H1 (cell line): ENCODE measurements around the gene PARD6A. TPM values are rescaled to one million over a fixed set of nuclear protein-coding genes. Genes with fewer than 3 reads are reported as not detected.

Source experiments
- CTCF ChIA-PET: fragments of 300-600 bp; sonication (Branson Sonifier 250); formaldehyde crosslinking; loops from one replicate; lab custom pipeline; 2021; ENCODE audit not compliant: partially characterized antibody; lab: Charles Lee
- POLR2A ChIA-PET: fragments of 300-600 bp; sonication (Branson Sonifier 250); formaldehyde crosslinking; loops from one replicate; lab custom pipeline; 2021; ENCODE audit warnings: inconsistent platforms; ENCODE audit not compliant: partially characterized antibody; lab: Charles Lee
- DNase-seq, 2 experiments: peaks; one replicate each; pipeline versions ENCODE4 v3.0.0 to v3.0.0-alpha.2; 2010 to 2022; ENCODE audit warnings: low spot score in 2 of 2, low read depth in 1 of 2, mixed read lengths in 1 of 2
- FAIRE-seq: peaks from 2 replicates; lab custom pipeline; 2011; peaks lifted over from hg19 to GRCh38; lab: Jason Lieb, UNC
- H2AFZ ChIP-seq: 2 replicates; pipeline ENCODE4 v1.8.1; 2012; ENCODE audit warnings: low read length, inconsistent platforms
- H2AK5ac ChIP-seq: 2 replicates; pipeline ENCODE4 v1.6.1; 2013; ENCODE audit warnings: low read depth, low read length
- H2BK120ac ChIP-seq: replicated peaks from 2 replicates; pipeline ENCODE3; 2013; ENCODE audit warnings: low read depth, low read length, inconsistent platforms
- H2BK12ac ChIP-seq: 2 replicates; pipeline ENCODE4 v1.6.1; 2013; ENCODE audit warnings: low read depth, low read length
- H2BK15ac ChIP-seq: 2 replicates; pipeline ENCODE4 v1.6.1; 2013; ENCODE audit warnings: low read length
- H2BK20ac ChIP-seq: 2 replicates; pipeline ENCODE4 v1.6.1; 2013; ENCODE audit warnings: low read length
- H2BK5ac ChIP-seq: 2 replicates; pipeline ENCODE4 v1.6.1; 2013; ENCODE audit warnings: low read depth, low read length
- H3K14ac ChIP-seq: 2 replicates; pipeline ENCODE4 v1.6.1; 2013; ENCODE audit warnings: inconsistent platforms; ENCODE audit not compliant: insufficient read length
- H3K18ac ChIP-seq: 2 replicates; pipeline ENCODE4 v1.6.1; 2013; ENCODE audit warnings: low read length; ENCODE audit errors: extremely low read depth
- H3K23ac ChIP-seq: 2 replicates; pipeline ENCODE4 v1.6.1; 2013; ENCODE audit warnings: inconsistent platforms; ENCODE audit not compliant: insufficient read length
- H3K23me2 ChIP-seq: 2 replicates; pipeline ENCODE4 v1.6.1; 2013; ENCODE audit warnings: low read depth, low read length
- H3K27ac ChIP-seq: 2 replicates; pipeline ENCODE4 v1.6.1; 2011; ENCODE audit warnings: low read depth, low read length, inconsistent platforms
- H3K27me3 ChIP-seq, 4 experiments: replicated peaks in 1 of 4; 1 replicate in 1 of 4; 2 replicates in 3 of 4; pipeline versions ENCODE4 v1.6.1 to v1.8.1; 2011 to 2013; ENCODE audit warnings: low read length in 3 of 4, mild to moderate bottlenecking in 3 of 4, inconsistent platforms in 2 of 4, mixed read lengths in 2 of 4, moderate library complexity in 1 of 4; ENCODE audit not compliant: control insufficient read depth in 3 of 4, insufficient read depth in 3 of 4; ENCODE audit errors: extremely low read depth in 1 of 4
- H3K36me3 ChIP-seq, 4 experiments: 2 replicates each; pipeline versions ENCODE4 v1.6.1 to v1.8.1; 2011 to 2013; ENCODE audit warnings: mild to moderate bottlenecking in 4 of 4, low read length in 3 of 4, moderate library complexity in 2 of 4, control low read depth in 1 of 4, inconsistent platforms in 1 of 4; ENCODE audit not compliant: insufficient read depth in 4 of 4, control insufficient read depth in 2 of 4
- H3K4ac ChIP-seq: replicated peaks from 2 replicates; pipeline ENCODE3; 2013; ENCODE audit warnings: low read length, low read depth, mixed read lengths, inconsistent platforms; ENCODE audit not compliant: insufficient read length
- H3K4me1 ChIP-seq, 4 experiments: replicated peaks in 1 of 4; 1 replicate in 1 of 4; 2 replicates in 3 of 4; pipeline versions ENCODE4 v1.6.1 to v1.8.1; 2011 to 2013; ENCODE audit warnings: low read length in 3 of 4, inconsistent platforms in 2 of 4, mixed read lengths in 1 of 4; ENCODE audit not compliant: insufficient read depth in 4 of 4, control insufficient read depth in 3 of 4
- H3K4me2 ChIP-seq, 2 experiments: 2 replicates each; pipeline versions ENCODE4 v1.6.1 to v1.8.1; 2011 to 2013; ENCODE audit warnings: low read depth in 2 of 2, low read length in 2 of 2, control low read depth in 1 of 2, inconsistent platforms in 1 of 2, mild to moderate bottlenecking in 1 of 2; ENCODE audit not compliant: insufficient read depth in 1 of 2
- H3K4me3 ChIP-seq, 4 experiments: fragments of 200-600, 300-600 bp in 1 of 4; sonication (generic), shearing (Covaris generic), sonication (Bioruptor Twin) in 1 of 4; 2 replicates each; pipeline versions ENCODE4 v1.5.1 to v1.8.1; 2011 to 2016; ENCODE audit warnings: low read length in 4 of 4, low read depth in 3 of 4, control low read depth in 2 of 4, inconsistent platforms in 2 of 4, mild to moderate bottlenecking in 2 of 4, mixed read lengths in 1 of 4, moderate library complexity in 1 of 4; ENCODE audit not compliant: insufficient read depth in 2 of 4; ENCODE audit errors: extremely low read depth in 1 of 4
- H3K56ac ChIP-seq: replicated peaks from 2 replicates; pipeline ENCODE3; 2013; ENCODE audit warnings: low read depth, mild to moderate bottlenecking, mixed read lengths, low read length, inconsistent platforms; ENCODE audit not compliant: insufficient read length
- H3K79me1 ChIP-seq: 2 replicates; pipeline ENCODE4 v1.6.1; 2013; ENCODE audit warnings: low read depth, low read length, control low read depth
- H3K79me2 ChIP-seq, 2 experiments: 2 replicates each; pipeline versions ENCODE4 v1.6.1 to v1.8.1; 2012 to 2013; ENCODE audit warnings: low read length in 2 of 2, mild to moderate bottlenecking in 2 of 2, inconsistent platforms in 1 of 2; ENCODE audit not compliant: insufficient read depth in 2 of 2, control insufficient read depth in 1 of 2
- H3K9ac ChIP-seq, 4 experiments: replicated peaks in 1 of 4; 1 replicate in 1 of 4; 2 replicates in 3 of 4; pipeline versions ENCODE4 v1.6.1 to v1.8.1; 2011 to 2013; ENCODE audit warnings: low read depth in 3 of 4, low read length in 3 of 4, control low read depth in 2 of 4, mild to moderate bottlenecking in 2 of 4, moderate library complexity in 2 of 4, inconsistent platforms in 1 of 4; ENCODE audit errors: extremely low read depth in 1 of 4
- H3K9me3 ChIP-seq, 2 experiments: 2 replicates each; pipeline versions ENCODE4 v1.6.1 to v1.8.1; 2012 to 2013; ENCODE audit warnings: mild to moderate bottlenecking in 2 of 2, moderate library complexity in 2 of 2, control low read depth in 1 of 2, inconsistent platforms in 1 of 2, low read depth in 1 of 2, low read length in 1 of 2, mixed read lengths in 1 of 2; ENCODE audit not compliant: insufficient read depth in 2 of 2
- H4K20me1 ChIP-seq, 2 experiments: replicated peaks in 1 of 2; 2 replicates each; pipeline versions ENCODE3 to v1.8.1; 2011 to 2013; ENCODE audit warnings: inconsistent platforms in 2 of 2, low read length in 2 of 2, mild to moderate bottlenecking in 1 of 2; ENCODE audit not compliant: insufficient read depth in 2 of 2, control insufficient read depth in 1 of 2
- H4K5ac ChIP-seq: 2 replicates; pipeline ENCODE4 v1.6.1; 2013; ENCODE audit warnings: low read length, low read depth, mixed read lengths, inconsistent platforms; ENCODE audit not compliant: insufficient read length
- H4K8ac ChIP-seq: 2 replicates; pipeline ENCODE4 v1.8.0; 2013; ENCODE audit warnings: mild to moderate bottlenecking, moderate library complexity, low read length, inconsistent platforms; ENCODE audit not compliant: insufficient read depth; ENCODE audit errors: extremely low read depth
- H4K91ac ChIP-seq: replicated peaks from 2 replicates; pipeline ENCODE3; 2013; ENCODE audit warnings: low read length, mixed read lengths, inconsistent platforms; ENCODE audit not compliant: insufficient read length
- ATF2 ChIP-seq: IDR thresholded peaks from 2 replicates; pipeline ENCODE4 v1.6.1; 2012; ENCODE audit warnings: low read length, inconsistent platforms
- CREB1 ChIP-seq: IDR thresholded peaks from 2 replicates; pipeline ENCODE4 v1.6.1; 2012; ENCODE audit warnings: inconsistent platforms
- FOSL1 ChIP-seq: IDR thresholded peaks from 2 replicates; pipeline ENCODE4 v1.6.1; 2011; ENCODE audit warnings: mild to moderate bottlenecking, low read depth, low read length, moderate library complexity; ENCODE audit not compliant: insufficient read depth
- GABPA ChIP-seq: IDR thresholded peaks from 2 replicates; pipeline ENCODE4 v1.6.1; 2011; ENCODE audit warnings: mild to moderate bottlenecking, low read length, moderate library complexity, borderline replicate concordance; ENCODE audit not compliant: insufficient read depth
- SP2 ChIP-seq: IDR thresholded peaks from 2 replicates; pipeline ENCODE4 v1.6.1; 2012; ENCODE audit warnings: mild to moderate bottlenecking, low read length, inconsistent platforms
- SUZ12 ChIP-seq: fragments of 200-600 bp; sonication (generic); IDR thresholded peaks from 2 replicates; pipeline ENCODE4 v1.6.1; 2012; ENCODE audit warnings: mild to moderate bottlenecking, inconsistent platforms, low read length, moderate library complexity, mixed read lengths
- TBP ChIP-seq: IDR thresholded peaks from 2 replicates; pipeline ENCODE4 v1.6.1; 2011; ENCODE audit warnings: low read depth, low read length, improper control_type of control experiment
- TCF12 ChIP-seq: IDR thresholded peaks from 2 replicates; pipeline ENCODE4 v1.6.1; 2011; ENCODE audit warnings: low read depth, mild to moderate bottlenecking, low read length
- ZNF274 ChIP-seq: IDR thresholded peaks from 2 replicates; pipeline ENCODE4 v1.7.0; 2012; ENCODE audit warnings: low read length, borderline replicate concordance; ENCODE audit errors: extremely low read depth
- WGBS, 2 experiments: shearing (Covaris generic) in 1 of 2; methylation state at CpG; one replicate each; pipeline versions ENCODE4 v1.1.6 to v1.1.7; 2013 to 2015; ENCODE audit warnings: low lambda C conversion rate in 2 of 2, mixed read lengths in 2 of 2, inconsistent platforms in 1 of 2, low coverage in 1 of 2, missing lambda C conversion rate in 1 of 2; ENCODE audit not compliant: insufficient replicate concordance in 2 of 2, insufficient coverage in 1 of 2, insufficient read length in 1 of 2; ENCODE audit errors: extremely low coverage in 1 of 2, missing lambda C conversion rate in 1 of 2; 5-methylcytosine and 5-hydroxymethylcytosine counted together
- polyA plus RNA-seq, 7 experiments: library from polyadenylated mRNA; depleted of rRNA in 3 of 7; stranded (reverse) in 5 of 7; unstranded in 2 of 7; fragments of >200 nt in 5 of 7; fragments of 200-250 nt in 2 of 7; gene quantifications; 1 replicate in 5 of 7; 2 replicates in 1 of 7; 4 replicates in 1 of 7; pipeline versions ENCODE4 v1.2.1 to v1.2.3, GENCODE V29; 2011 to 2013; ENCODE audit warnings: missing spikeins in 2 of 7, mixed read lengths in 2 of 7
- total RNA-seq: library from RNA; stranded (reverse); fragmentation: NEBNext Ultra II Directional; extraction: Animal tissue kit (Norgen Biotek cat#: 25700); gene quantifications from 2 replicates; pipeline ENCODE4 v1.2.1, GENCODE V29; 2021

The PARD6A gene
- total and polyA plus RNA-seq, 2 of the 8 experiments (the other 6 are each of a cell fraction or from before 2014, with no cell fraction given), result 15.1 to 21.8 TPM

GRCh38 chr16:67685388-67686112, 24.8 kb downstream of the PARD6A start:
- H3K4ac ChIP-seq, result no peak overlapping the region
- H2BK12ac ChIP-seq, result no peak overlapping the region
- no peak overlapping the region for H4K91ac ChIP-seq
- H2BK15ac ChIP-seq, result no peak overlapping the region
- no peaks in the 10 kb centered on the region for H3K9me3 ChIP-seq
- no peak overlapping the region for H3K23ac ChIP-seq
- H2BK20ac ChIP-seq, result no peak overlapping the region
- no peak overlapping the region for H3K18ac ChIP-seq
- peaks cover 0 to 3% of the 10 kb centered on the region in 2 experiments; a peak in 1 of 4 replicates for H3K79me2 ChIP-seq
- H3K4me3 ChIP-seq, result no peak overlapping the region
- H3K23me2 ChIP-seq, result no peaks in the 10 kb centered on the region
- WGBS, 2 experiments, result 88% methylated on average over 17 of the region's 17 CpGs; no CpG with 5 or more reads in 1 of the 2 experiments
- H2BK5ac ChIP-seq, result no peak overlapping the region
- peaks cover 3 to 16% (median 10%) of the 10 kb centered on the region in 4 experiments; a peak in 6 of 8 replicates for H3K36me3 ChIP-seq
- no peak overlapping the region for H3K9ac ChIP-seq
- no peak overlapping the region for H3K56ac ChIP-seq
- H4K20me1 ChIP-seq, result peaks cover 1 to 3% of the 10 kb centered on the region in 2 experiments
- H3K79me1 ChIP-seq, result no peaks in the 10 kb centered on the region
- no peak overlapping the region for H4K5ac ChIP-seq
- H4K8ac ChIP-seq, result no peak overlapping the region
- no peak overlapping the region for H2AFZ ChIP-seq
- H3K4me1 ChIP-seq, result no peaks in the 10 kb centered on the region
- DNase-seq, result no peak
- H3K27ac ChIP-seq, result no peak overlapping the region
- no peak overlapping the region for H3K4me2 ChIP-seq
- H2AK5ac ChIP-seq, result no peak overlapping the region
- CTCF ChIA-PET, result interaction anchor here (1.5 to 7.2 kb wide), 3 partner anchors 13 to 198 kb away, joined by 4 to 45 read pairs (median 6); no protein-coding TSS in a partner anchor
- POLR2A ChIA-PET, result no interaction called here
- no peak for FAIRE-seq
- H3K14ac ChIP-seq, result no peak overlapping the region
- H3K27me3 ChIP-seq, result no peaks in the 10 kb centered on the region
- no peak overlapping the region for H2BK120ac ChIP-seq
- no peak for TF ChIP-seq SP2
- TF ChIP-seq ZNF274, result no peak
- no peak for TF ChIP-seq GABPA
- no peak for TF ChIP-seq CREB1
- no peak for TF ChIP-seq TCF12
- no peak for TF ChIP-seq TBP
- no peak for TF ChIP-seq SUZ12
- no peak for TF ChIP-seq FOSL1
- TF ChIP-seq ATF2, result no peak
